H1 (cell line): ENCODE results near the gene KCNMA1. TPM values are rescaled to one million over a fixed set of nuclear protein-coding genes. Genes with fewer than 3 reads are reported as not detected.

ENCODE experiments used
- CTCF ChIA-PET: fragments of 300-600 bp; sonication (Branson Sonifier 250); formaldehyde crosslinking; loops from one replicate; lab custom pipeline; 2021; ENCODE audit not compliant: partially characterized antibody; lab: Charles Lee
- POLR2A ChIA-PET: fragments of 300-600 bp; sonication (Branson Sonifier 250); formaldehyde crosslinking; loops from one replicate; lab custom pipeline; 2021; ENCODE audit warnings: inconsistent platforms; ENCODE audit not compliant: partially characterized antibody; lab: Charles Lee
- DNase-seq, 2 experiments: peaks; one replicate each; pipeline versions ENCODE4 v3.0.0 to v3.0.0-alpha.2; 2010 to 2022; ENCODE audit warnings: low spot score in 2 of 2, low read depth in 1 of 2, mixed read lengths in 1 of 2
- FAIRE-seq: peaks from 2 replicates; lab custom pipeline; 2011; peaks lifted over from hg19 to GRCh38; lab: Jason Lieb, UNC
- H2AFZ ChIP-seq: 2 replicates; pipeline ENCODE4 v1.8.1; 2012; ENCODE audit warnings: low read length, inconsistent platforms
- H2AK5ac ChIP-seq: 2 replicates; pipeline ENCODE4 v1.6.1; 2013; ENCODE audit warnings: low read depth, low read length
- H2BK120ac ChIP-seq: replicated peaks from 2 replicates; pipeline ENCODE3; 2013; ENCODE audit warnings: low read depth, low read length, inconsistent platforms
- H2BK12ac ChIP-seq: 2 replicates; pipeline ENCODE4 v1.6.1; 2013; ENCODE audit warnings: low read depth, low read length
- H2BK15ac ChIP-seq: 2 replicates; pipeline ENCODE4 v1.6.1; 2013; ENCODE audit warnings: low read length
- H2BK20ac ChIP-seq: 2 replicates; pipeline ENCODE4 v1.6.1; 2013; ENCODE audit warnings: low read length
- H2BK5ac ChIP-seq: 2 replicates; pipeline ENCODE4 v1.6.1; 2013; ENCODE audit warnings: low read depth, low read length
- H3K14ac ChIP-seq: 2 replicates; pipeline ENCODE4 v1.6.1; 2013; ENCODE audit warnings: inconsistent platforms; ENCODE audit not compliant: insufficient read length
- H3K18ac ChIP-seq: 2 replicates; pipeline ENCODE4 v1.6.1; 2013; ENCODE audit warnings: low read length; ENCODE audit errors: extremely low read depth
- H3K23ac ChIP-seq: 2 replicates; pipeline ENCODE4 v1.6.1; 2013; ENCODE audit warnings: inconsistent platforms; ENCODE audit not compliant: insufficient read length
- H3K23me2 ChIP-seq: 2 replicates; pipeline ENCODE4 v1.6.1; 2013; ENCODE audit warnings: low read depth, low read length
- H3K27ac ChIP-seq: 2 replicates; pipeline ENCODE4 v1.6.1; 2011; ENCODE audit warnings: low read depth, low read length, inconsistent platforms
- H3K27me3 ChIP-seq, 4 experiments: replicated peaks in 1 of 4; 1 replicate in 1 of 4; 2 replicates in 3 of 4; pipeline versions ENCODE4 v1.6.1 to v1.8.1; 2011 to 2013; ENCODE audit warnings: low read length in 3 of 4, mild to moderate bottlenecking in 3 of 4, inconsistent platforms in 2 of 4, mixed read lengths in 2 of 4, moderate library complexity in 1 of 4; ENCODE audit not compliant: control insufficient read depth in 3 of 4, insufficient read depth in 3 of 4; ENCODE audit errors: extremely low read depth in 1 of 4
- H3K36me3 ChIP-seq, 4 experiments: 2 replicates each; pipeline versions ENCODE4 v1.6.1 to v1.8.1; 2011 to 2013; ENCODE audit warnings: mild to moderate bottlenecking in 4 of 4, low read length in 3 of 4, moderate library complexity in 2 of 4, control low read depth in 1 of 4, inconsistent platforms in 1 of 4; ENCODE audit not compliant: insufficient read depth in 4 of 4, control insufficient read depth in 2 of 4
- H3K4ac ChIP-seq: replicated peaks from 2 replicates; pipeline ENCODE3; 2013; ENCODE audit warnings: low read length, low read depth, mixed read lengths, inconsistent platforms; ENCODE audit not compliant: insufficient read length
- H3K4me1 ChIP-seq, 4 experiments: replicated peaks in 1 of 4; 1 replicate in 1 of 4; 2 replicates in 3 of 4; pipeline versions ENCODE4 v1.6.1 to v1.8.1; 2011 to 2013; ENCODE audit warnings: low read length in 3 of 4, inconsistent platforms in 2 of 4, mixed read lengths in 1 of 4; ENCODE audit not compliant: insufficient read depth in 4 of 4, control insufficient read depth in 3 of 4
- H3K4me2 ChIP-seq, 2 experiments: 2 replicates each; pipeline versions ENCODE4 v1.6.1 to v1.8.1; 2011 to 2013; ENCODE audit warnings: low read depth in 2 of 2, low read length in 2 of 2, control low read depth in 1 of 2, inconsistent platforms in 1 of 2, mild to moderate bottlenecking in 1 of 2; ENCODE audit not compliant: insufficient read depth in 1 of 2
- H3K4me3 ChIP-seq, 4 experiments: fragments of 200-600, 300-600 bp in 1 of 4; sonication (generic), shearing (Covaris generic), sonication (Bioruptor Twin) in 1 of 4; 2 replicates each; pipeline versions ENCODE4 v1.5.1 to v1.8.1; 2011 to 2016; ENCODE audit warnings: low read length in 4 of 4, low read depth in 3 of 4, control low read depth in 2 of 4, inconsistent platforms in 2 of 4, mild to moderate bottlenecking in 2 of 4, mixed read lengths in 1 of 4, moderate library complexity in 1 of 4; ENCODE audit not compliant: insufficient read depth in 2 of 4; ENCODE audit errors: extremely low read depth in 1 of 4
- H3K56ac ChIP-seq: replicated peaks from 2 replicates; pipeline ENCODE3; 2013; ENCODE audit warnings: low read depth, mild to moderate bottlenecking, mixed read lengths, low read length, inconsistent platforms; ENCODE audit not compliant: insufficient read length
- H3K79me1 ChIP-seq: 2 replicates; pipeline ENCODE4 v1.6.1; 2013; ENCODE audit warnings: low read depth, low read length, control low read depth
- H3K79me2 ChIP-seq, 2 experiments: 2 replicates each; pipeline versions ENCODE4 v1.6.1 to v1.8.1; 2012 to 2013; ENCODE audit warnings: low read length in 2 of 2, mild to moderate bottlenecking in 2 of 2, inconsistent platforms in 1 of 2; ENCODE audit not compliant: insufficient read depth in 2 of 2, control insufficient read depth in 1 of 2
- H3K9ac ChIP-seq, 4 experiments: replicated peaks in 1 of 4; 1 replicate in 1 of 4; 2 replicates in 3 of 4; pipeline versions ENCODE4 v1.6.1 to v1.8.1; 2011 to 2013; ENCODE audit warnings: low read depth in 3 of 4, low read length in 3 of 4, control low read depth in 2 of 4, mild to moderate bottlenecking in 2 of 4, moderate library complexity in 2 of 4, inconsistent platforms in 1 of 4; ENCODE audit errors: extremely low read depth in 1 of 4
- H3K9me3 ChIP-seq, 2 experiments: 2 replicates each; pipeline versions ENCODE4 v1.6.1 to v1.8.1; 2012 to 2013; ENCODE audit warnings: mild to moderate bottlenecking in 2 of 2, moderate library complexity in 2 of 2, control low read depth in 1 of 2, inconsistent platforms in 1 of 2, low read depth in 1 of 2, low read length in 1 of 2, mixed read lengths in 1 of 2; ENCODE audit not compliant: insufficient read depth in 2 of 2
- H4K20me1 ChIP-seq, 2 experiments: replicated peaks in 1 of 2; 2 replicates each; pipeline versions ENCODE3 to v1.8.1; 2011 to 2013; ENCODE audit warnings: inconsistent platforms in 2 of 2, low read length in 2 of 2, mild to moderate bottlenecking in 1 of 2; ENCODE audit not compliant: insufficient read depth in 2 of 2, control insufficient read depth in 1 of 2
- H4K5ac ChIP-seq: 2 replicates; pipeline ENCODE4 v1.6.1; 2013; ENCODE audit warnings: low read length, low read depth, mixed read lengths, inconsistent platforms; ENCODE audit not compliant: insufficient read length
- H4K8ac ChIP-seq: 2 replicates; pipeline ENCODE4 v1.8.0; 2013; ENCODE audit warnings: mild to moderate bottlenecking, moderate library complexity, low read length, inconsistent platforms; ENCODE audit not compliant: insufficient read depth; ENCODE audit errors: extremely low read depth
- H4K91ac ChIP-seq: replicated peaks from 2 replicates; pipeline ENCODE3; 2013; ENCODE audit warnings: low read length, mixed read lengths, inconsistent platforms; ENCODE audit not compliant: insufficient read length
- ATF2 ChIP-seq: IDR thresholded peaks from 2 replicates; pipeline ENCODE4 v1.6.1; 2012; ENCODE audit warnings: low read length, inconsistent platforms
- CBX8 ChIP-seq: fragments of 300-800, 300-1000 bp; sonication (generic); IDR thresholded peaks from 2 replicates; pipeline ENCODE4 v1.7.1; 2016; ENCODE audit warnings: low read depth, low read length, borderline replicate concordance
- CEBPB ChIP-seq: IDR thresholded peaks from 2 replicates; pipeline ENCODE4 v1.6.1; 2012; ENCODE audit warnings: low read depth, low read length
- EGR1 ChIP-seq: IDR thresholded peaks from 2 replicates; pipeline ENCODE4 v1.6.1; 2011; ENCODE audit warnings: low read depth, low read length, borderline replicate concordance
- EP300 ChIP-seq, 2 experiments: IDR thresholded peaks; 1 replicate in 1 of 2; 2 replicates in 1 of 2; pipeline ENCODE4 v1.6.1; 2011 to 2012; ENCODE audit warnings: low read depth in 2 of 2, low read length in 2 of 2, mild to moderate bottlenecking in 2 of 2, borderline replicate concordance in 1 of 2, inconsistent platforms in 1 of 2, moderate library complexity in 1 of 2
- FOSL1 ChIP-seq: IDR thresholded peaks from 2 replicates; pipeline ENCODE4 v1.6.1; 2011; ENCODE audit warnings: mild to moderate bottlenecking, low read depth, low read length, moderate library complexity; ENCODE audit not compliant: insufficient read depth
- GABPA ChIP-seq: IDR thresholded peaks from 2 replicates; pipeline ENCODE4 v1.6.1; 2011; ENCODE audit warnings: mild to moderate bottlenecking, low read length, moderate library complexity, borderline replicate concordance; ENCODE audit not compliant: insufficient read depth
- GTF2F1 ChIP-seq: IDR thresholded peaks from 2 replicates; pipeline ENCODE4 v1.6.1; 2012; ENCODE audit warnings: low read depth, low read length, improper control_type of control experiment, borderline replicate concordance
- JUND ChIP-seq: IDR thresholded peaks from 2 replicates; pipeline ENCODE4 v1.6.1; 2011; ENCODE audit warnings: mild to moderate bottlenecking, improper control_type of control experiment, low read length
- POLR2A ChIP-seq, 2 experiments: IDR thresholded peaks; 1 replicate in 1 of 2; 2 replicates in 1 of 2; pipeline ENCODE4 v1.6.1; 2011; ENCODE audit warnings: low read depth in 2 of 2, low read length in 2 of 2, mild to moderate bottlenecking in 2 of 2; ENCODE audit errors: control extremely low read depth in 1 of 2
- SP1 ChIP-seq: IDR thresholded peaks from 2 replicates; pipeline ENCODE4 v1.6.1; 2011; ENCODE audit warnings: low read depth, low read length
- SP2 ChIP-seq: IDR thresholded peaks from 2 replicates; pipeline ENCODE4 v1.6.1; 2012; ENCODE audit warnings: mild to moderate bottlenecking, low read length, inconsistent platforms
- TBP ChIP-seq: IDR thresholded peaks from 2 replicates; pipeline ENCODE4 v1.6.1; 2011; ENCODE audit warnings: low read depth, low read length, improper control_type of control experiment
- WGBS, 2 experiments: shearing (Covaris generic) in 1 of 2; methylation state at CpG; one replicate each; pipeline versions ENCODE4 v1.1.6 to v1.1.7; 2013 to 2015; ENCODE audit warnings: low lambda C conversion rate in 2 of 2, mixed read lengths in 2 of 2, inconsistent platforms in 1 of 2, low coverage in 1 of 2, missing lambda C conversion rate in 1 of 2; ENCODE audit not compliant: insufficient replicate concordance in 2 of 2, insufficient coverage in 1 of 2, insufficient read length in 1 of 2; ENCODE audit errors: extremely low coverage in 1 of 2, missing lambda C conversion rate in 1 of 2; 5-methylcytosine and 5-hydroxymethylcytosine counted together
- polyA plus RNA-seq, 7 experiments: library from polyadenylated mRNA; depleted of rRNA in 3 of 7; stranded (reverse) in 5 of 7; unstranded in 2 of 7; fragments of >200 nt in 5 of 7; fragments of 200-250 nt in 2 of 7; gene quantifications; 1 replicate in 5 of 7; 2 replicates in 1 of 7; 4 replicates in 1 of 7; pipeline versions ENCODE4 v1.2.1 to v1.2.3, GENCODE V29; 2011 to 2013; ENCODE audit warnings: missing spikeins in 2 of 7, mixed read lengths in 2 of 7
- total RNA-seq: library from RNA; stranded (reverse); fragmentation: NEBNext Ultra II Directional; extraction: Animal tissue kit (Norgen Biotek cat#: 25700); gene quantifications from 2 replicates; pipeline ENCODE4 v1.2.1, GENCODE V29; 2021

KCNMA1 gene
- total and polyA plus RNA-seq, 2 of the 8 experiments (the other 6 are each of a cell fraction or from before 2014, with no cell fraction given): 10.2 to 11.1 TPM

- H4K91ac ChIP-seq: no peak overlapping the region
- FAIRE-seq (no peak), DNase-seq (no peak)
- H4K20me1 ChIP-seq: no peaks in the 10 kb centered on the region
- H3K27ac ChIP-seq: no peak overlapping the region
- no peak overlapping the region for H2BK5ac ChIP-seq
- H3K4ac ChIP-seq: no peak overlapping the region
- H3K4me3 ChIP-seq: no peak overlapping the region
- H3K56ac ChIP-seq: no peak overlapping the region
- no peak overlapping the region for H2BK15ac ChIP-seq
- H3K27me3 ChIP-seq: no peaks in the 10 kb centered on the region
- CTCF ChIA-PET: interaction anchor here (1.0 kb wide), 1 partner anchor 12 kb away, joined by 3 read pairs; no protein-coding TSS in a partner anchor
- no peak overlapping the region for H2BK12ac ChIP-seq
- H2AFZ ChIP-seq: no peak overlapping the region
- no peaks in the 10 kb centered on the region; the same call in 1 of the 2 replicates for H3K23me2 ChIP-seq
- no peaks in the 10 kb centered on the region for H3K4me1 ChIP-seq
- H2BK120ac ChIP-seq: no peak overlapping the region
- POLR2A ChIA-PET: no interaction called here
- no peak overlapping the region for H3K4me2 ChIP-seq
- no peak overlapping the region for H3K18ac ChIP-seq
- H3K14ac ChIP-seq: no peak overlapping the region
- H4K8ac ChIP-seq: no peak overlapping the region
- no peaks in the 10 kb centered on the region for H3K79me2 ChIP-seq
- no peak overlapping the region for H2BK20ac ChIP-seq
- H3K9me3 ChIP-seq: no peaks in the 10 kb centered on the region
- no peaks in the 10 kb centered on the region for H3K36me3 ChIP-seq
- no peaks in the 10 kb centered on the region for H3K79me1 ChIP-seq
- H2AK5ac ChIP-seq: no peak overlapping the region
- no peak overlapping the region for H3K9ac ChIP-seq
- no peak overlapping the region for H4K5ac ChIP-seq
- no peak overlapping the region for H3K23ac ChIP-seq
- WGBS, 2 experiments: 93% methylated on average over 1 of the region's 1 CpG; no CpG with 5 or more reads in 1 of the 2 experiments
- TF ChIP-seq EP300 (IDR thresholded peaks at IDR 0.05; ENCODE audit: borderline replicate concordance in 1 of 2, low read depth in 2 of 2, low read length in 2 of 2) (no peak), FOSL1 (no peak), CEBPB (no peak), GTF2F1 (no peak), CBX8 (no peak), GABPA (no peak), EGR1 (no peak), JUND (no peak), POLR2A (IDR thresholded peaks at IDR 0.05; ENCODE audit: control extremely low read depth in 1 of 2, low read depth in 2 of 2, low read length in 2 of 2) (no peak), TBP (no peak), SP2 (no peak), SP1 (no peak), ATF2 (no peak)
Observed at GRCh38 chr10:77350711-77351119, 286.9 kb downstream of the KCNMA1 start.
